Heart left ventricle (tissue), 16 donors: Measurements from ENCODE around the gene LITAFD. TPM values are rescaled to one million over a fixed set of nuclear protein-coding genes. Genes with fewer than 3 reads are reported as not detected.

Source experiments
- ATAC-seq, 4 donors: fragments of 200-7000 bp; cut with Tn5 transposase; one replicate each; pipeline ENCODE4 v1.9.1; 2020 to 2022; ENCODE audit warnings: moderate library complexity in 4 of 4, mild to moderate bottlenecking in 3 of 4, moderate number of reproducible peaks in 1 of 4
- DNase-seq, 5 donors: peaks; one replicate each; pipeline ENCODE4 v3.0.0-alpha.2; 2020
- H3K27ac ChIP-seq, 12 donors: fragments of 200-600 bp; sonication (generic) in 4 of 12; one replicate each; pipeline versions ENCODE4 v1.5.0 to v1.8.0; 2016 to 2022; ENCODE audit warnings: mild to moderate bottlenecking in 2 of 12
- H3K27me3 ChIP-seq, 9 donors: fragments of 200-600 bp; sonication (generic) in 2 of 9; one replicate each; pipeline versions ENCODE4 v1.5.1 to v1.8.0; 2016 to 2022; ENCODE audit warnings: mild to moderate bottlenecking in 3 of 9
- H3K36me3 ChIP-seq, 9 donors: fragments of 200-600 bp; sonication (generic) in 2 of 9; one replicate each; pipeline versions ENCODE4 v1.5.0 to v1.8.0; 2018 to 2022; ENCODE audit warnings: mild to moderate bottlenecking in 2 of 9
- H3K4me1 ChIP-seq, 12 donors: fragments of 200-600 bp; sonication (generic) in 4 of 12; one replicate each; pipeline versions ENCODE4 v1.5.0 to v1.8.0; 2016 to 2022; ENCODE audit warnings: mild to moderate bottlenecking in 3 of 12
- H3K4me3 ChIP-seq, 12 donors: fragments of 200-600 bp; sonication (generic) in 4 of 12; one replicate each; pipeline versions ENCODE4 v1.5.0 to v1.8.0; 2017 to 2022; ENCODE audit warnings: mild to moderate bottlenecking in 9 of 12, moderate library complexity in 4 of 12
- H3K9me3 ChIP-seq, 12 donors: fragments of 200-600 bp; sonication (generic) in 4 of 12; one replicate each; pipeline versions ENCODE4 v1.5.0 to v1.8.0; 2016 to 2022; ENCODE audit warnings: mild to moderate bottlenecking in 1 of 12
- POLR2A ChIP-seq, 2 donors: fragments of 450-650 bp; IDR thresholded peaks; one replicate each; pipeline ENCODE4 v1.6.1; 2017; ENCODE audit warnings: antibody characterized with exemption in 2 of 2, mild to moderate bottlenecking in 2 of 2, moderate library complexity in 2 of 2
- WGBS, 4 donors: extraction: QIAGEN DNeasy Blood & Tissue Kit in 2 of 4; methylation state at CpG; one replicate each; pipeline versions ENCODE4 v1.1.5 to v1.1.7; 2013 to 2018; 5-methylcytosine and 5-hydroxymethylcytosine counted together
- intact Hi-C, 10 donors: fragments of 100-400 bp; cut with DNase I; formaldehyde crosslinking; loops; one replicate each; pipeline versions ENCODE4 v1.11.1 to v1.14.2; 2022
- polyA plus RNA-seq, 2 donors: library from polyadenylated mRNA; stranded (reverse); fragments of 200-250 nt; gene quantifications; one replicate each; pipeline ENCODE4 v1.2.3, GENCODE V29; 2013
- total RNA-seq, 9 donors: library from RNA; depleted of rRNA in 2 of 9; stranded (reverse); fragments of >200 nt in 2 of 9; fragmentation: NEBNext Ultra II Directional in 3 of 9; extraction: Animal tissue kit (Norgen Biotek cat#: 25700) in 3 of 9; gene quantifications; one replicate each; pipeline versions ENCODE4 v1.1.0 to v1.2.4, GENCODE V29; 2016 to 2023
- TF ChIP-seq, protein P1 (sequence below), 12 donors: fragments of 200-600 bp; sonication (generic) in 4 of 12; IDR thresholded peaks; one replicate each; pipeline versions ENCODE4 v1.5.0 to v1.8.0; 2018 to 2022; ENCODE audit warnings: antibody characterized with exemption in 12 of 12, mild to moderate bottlenecking in 5 of 12
- donor health status: ischemic (EF 13 %, LVEDD 7.1; RV severe dilation, severe dysfunction).
- donor health status: healthy with polysubstance abuse.
- donor health status: DM: no; HTN: yes; CAD: no.
- donor health status: DM: no; HTN: no; CAD: no.
- donor health status: ischemic (EF 25% LVEDD 6.9; RV normal size, moderate dysfunction).
- donor health status: ischemic (EF 25% LVEDD 5.7; RV mildly dilated, moderate dysfunction).
- donor health status: healthy.
- donor health status: DM: yes; HTN: yes; CAD: no.
- donor health status: ischemic (EF 35%, LVEDD 5.7; RV mildly dilated, moderate dysfunction).
- donor health status: nonischemic (EF 11% LVEDD 7.7; RV severe dilation, severe dysfunction).
- donor health status: DM: yes; HTN: yes; CAD: no.
- donor health status: PGD.
- donor health status: ischemic (EF 29% LVEDD 5.4; RV normal size, mild dysfunction).
- donor health status: nonischemic (EF 23%, LVEDD 6.1; RV moderate dilation, normal function).

The LITAFD gene
- total and polyA plus RNA-seq, 11 donors, result not detected

DNA sequence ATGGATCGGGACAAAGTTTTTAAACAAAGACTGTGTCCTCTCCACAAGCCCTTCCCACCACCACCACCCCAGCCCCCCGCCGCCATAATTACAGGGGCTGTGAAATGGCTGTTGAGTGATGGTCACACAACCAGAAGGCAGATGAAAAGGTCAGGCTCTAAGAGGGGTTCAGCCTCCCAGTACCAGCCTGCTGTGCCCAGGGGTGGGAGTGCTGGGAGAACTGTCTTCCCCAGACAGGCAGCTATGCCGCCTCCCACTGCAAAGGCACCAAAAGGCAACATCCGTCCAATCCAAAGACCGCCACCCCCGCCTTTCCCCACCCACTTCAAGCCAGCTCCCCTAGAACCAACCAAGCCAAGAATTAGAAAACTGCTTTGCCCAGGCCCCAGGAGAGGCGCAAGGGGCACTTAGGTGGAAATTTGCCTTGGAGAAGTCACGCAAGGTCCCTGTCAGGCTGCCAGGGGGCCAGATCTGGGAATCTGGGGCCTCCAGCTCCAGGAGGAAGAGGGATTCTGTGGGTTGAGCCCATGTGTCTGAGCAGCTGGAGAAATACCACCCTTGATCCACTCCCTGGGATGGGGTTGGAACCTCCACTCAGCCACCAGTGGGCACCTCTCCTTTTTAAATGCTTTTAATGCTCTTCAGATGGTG is 27.7 kb upstream of the LITAFD start:
- ATAC-seq (no peak), DNase-seq (no peak)
- TF ChIP-seq POLR2A (IDR thresholded peaks at IDR 0.05), result no peak
- TF ChIP-seq, protein P1, sequence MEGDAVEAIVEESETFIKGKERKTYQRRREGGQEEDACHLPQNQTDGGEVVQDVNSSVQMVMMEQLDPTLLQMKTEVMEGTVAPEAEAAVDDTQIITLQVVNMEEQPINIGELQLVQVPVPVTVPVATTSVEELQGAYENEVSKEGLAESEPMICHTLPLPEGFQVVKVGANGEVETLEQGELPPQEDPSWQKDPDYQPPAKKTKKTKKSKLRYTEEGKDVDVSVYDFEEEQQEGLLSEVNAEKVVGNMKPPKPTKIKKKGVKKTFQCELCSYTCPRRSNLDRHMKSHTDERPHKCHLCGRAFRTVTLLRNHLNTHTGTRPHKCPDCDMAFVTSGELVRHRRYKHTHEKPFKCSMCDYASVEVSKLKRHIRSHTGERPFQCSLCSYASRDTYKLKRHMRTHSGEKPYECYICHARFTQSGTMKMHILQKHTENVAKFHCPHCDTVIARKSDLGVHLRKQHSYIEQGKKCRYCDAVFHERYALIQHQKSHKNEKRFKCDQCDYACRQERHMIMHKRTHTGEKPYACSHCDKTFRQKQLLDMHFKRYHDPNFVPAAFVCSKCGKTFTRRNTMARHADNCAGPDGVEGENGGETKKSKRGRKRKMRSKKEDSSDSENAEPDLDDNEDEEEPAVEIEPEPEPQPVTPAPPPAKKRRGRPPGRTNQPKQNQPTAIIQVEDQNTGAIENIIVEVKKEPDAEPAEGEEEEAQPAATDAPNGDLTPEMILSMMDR (IDR thresholded peaks at IDR 0.05), result no peak
- Histone ChIP-seq H3K4me3 (no peak overlapping the region), H3K27me3 (no peaks in the 10 kb centered on the region), H3K36me3 (peaks cover 0 to 74% (median 70%) of the 10 kb centered on the region in 9 donors), H3K4me1 (peaks cover 0 to 42% (median 21%) of the 10 kb centered on the region in 12 donors), H3K9me3 (no peaks in the 10 kb centered on the region), H3K27ac (peak overlapping the region in 9 of 12 donors; percentile 24 to 70 (median 54))
- intact Hi-C loops, result no loop called here
- 89 to 91% (median 90%) methylated on average over 7 to 9 of the region's 9 CpGs for WGBS, 4 donors

DNA sequence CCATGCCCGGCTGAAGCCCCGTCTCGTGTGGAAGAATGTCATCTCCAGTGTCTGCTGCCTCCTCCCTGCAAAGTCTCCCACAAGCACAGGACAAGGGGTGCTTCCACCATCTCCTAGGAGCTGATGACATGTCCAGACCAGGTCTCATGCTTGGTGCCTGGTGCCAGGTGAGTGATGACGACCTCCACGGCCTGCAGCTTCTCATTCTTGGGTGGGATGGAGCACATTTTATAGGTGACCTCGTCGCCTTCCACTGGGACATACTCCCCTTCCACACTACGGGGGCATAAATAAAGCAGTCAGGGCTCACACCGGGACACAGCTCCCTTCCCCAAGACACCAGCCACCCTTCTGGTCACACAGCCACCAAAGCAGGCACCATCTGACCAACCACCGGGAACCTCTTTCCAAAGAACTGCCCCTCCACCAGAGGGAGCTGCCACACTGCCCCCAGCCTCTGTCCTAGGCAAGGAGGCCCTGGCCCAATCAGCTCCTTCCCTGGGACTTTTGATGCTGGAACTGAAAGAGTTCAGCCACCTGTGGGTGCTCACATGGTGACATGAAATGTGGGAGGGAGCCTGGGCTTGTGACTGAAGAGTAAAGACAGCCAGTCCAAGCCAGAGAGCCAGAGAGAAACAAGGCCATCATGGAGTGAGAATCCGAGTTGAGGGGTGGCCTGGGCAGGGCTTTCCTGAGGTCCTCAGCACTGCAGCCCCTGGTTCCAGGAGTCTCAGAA is 26.9 kb upstream of the LITAFD start:
- no peak for TF ChIP-seq POLR2A (IDR thresholded peaks at IDR 0.05)
- TF ChIP-seq, protein P1 (IDR thresholded peaks at IDR 0.05), result peak in 2 of 12 donors; percentile 7 to 17
- Histone ChIP-seq H3K4me1 (peaks cover 0 to 41% (median 15%) of the 10 kb centered on the region in 12 donors), H3K4me3 (no peak overlapping the region), H3K27me3 (no peaks in the 10 kb centered on the region), H3K27ac (peak overlapping the region in 8 of 12 donors; percentile 5 to 70 (median 44)), H3K9me3 (no peaks in the 10 kb centered on the region), H3K36me3 (peaks cover 0 to 66% (median 62%) of the 10 kb centered on the region in 9 donors)
- intact Hi-C loops, result no loop called here
- no peak for ATAC-seq
- WGBS, 4 donors, result 80 to 91% (median 88%) methylated on average over 9 to 11 of the region's 11 CpGs
- no peak for DNase-seq

DNA sequence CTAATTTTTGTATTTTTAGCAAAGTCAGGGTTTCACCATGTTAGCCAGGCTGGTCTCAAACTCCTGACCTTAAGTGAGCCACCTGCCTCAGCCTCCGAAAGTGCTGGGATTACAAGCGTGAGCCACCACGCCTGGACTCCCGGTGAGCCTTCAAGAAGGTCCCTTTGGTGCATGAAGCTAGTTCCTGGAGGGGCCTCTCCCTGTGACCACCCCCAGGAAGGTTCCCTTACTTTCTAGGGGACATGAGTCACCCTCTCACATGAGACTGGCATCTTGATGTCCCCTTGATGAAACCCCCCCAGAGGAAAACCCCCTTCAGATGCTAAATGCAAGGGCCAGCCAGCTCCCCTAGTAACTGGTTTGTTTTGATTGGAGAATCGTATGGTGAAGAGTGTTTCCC is 26.2 kb upstream of the LITAFD start:
- WGBS, 4 donors, result 54 to 75% (median 70%) methylated on average over 5 of the region's 5 CpGs
- peaks cover 0 to 39% (median 13%) of the 10 kb centered on the region in 12 donors for H3K4me1 ChIP-seq

More for the DNA sequence above, 26.2 kb upstream of the LITAFD start:
- Histone ChIP-seq H3K9me3 (no peaks in the 10 kb centered on the region), H3K36me3 (peaks cover 0 to 65% (median 58%) of the 10 kb centered on the region in 9 donors), H3K4me3 (no peak overlapping the region), H3K27ac (peak overlapping the region in 9 of 12 donors; percentile 5 to 69 (median 45)), H3K27me3 (no peaks in the 10 kb centered on the region)
- no peak for TF ChIP-seq POLR2A (IDR thresholded peaks at IDR 0.05)
- TF ChIP-seq, protein P1 (IDR thresholded peaks at IDR 0.05), result no peak
- ATAC-seq, result no peak
- DNase-seq, result no peak
- intact Hi-C loops, result no loop called here
